Measurements from ENCODE around the gene ANO7.

ANO7 gene

DNA sequence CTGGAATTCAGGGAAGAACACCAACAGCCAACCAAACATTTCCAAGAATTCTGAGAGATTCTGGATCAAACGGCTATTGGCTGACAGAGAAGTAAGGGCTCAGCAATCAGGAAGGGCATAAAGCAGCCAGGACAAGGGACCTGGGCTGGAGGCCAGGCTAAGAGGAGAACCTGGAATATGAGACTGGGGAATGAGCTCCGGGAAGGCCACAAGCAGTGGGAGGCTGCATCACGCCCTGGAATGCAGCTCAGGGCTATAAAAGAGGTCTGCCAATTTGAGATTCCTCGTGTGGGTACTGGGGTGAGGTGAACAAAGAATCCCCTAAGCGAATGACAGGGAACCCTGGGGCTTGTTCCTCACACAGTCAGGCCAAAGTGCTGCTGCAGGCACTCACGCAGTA is 60.4 kb downstream of the ANO7 start:
- DNase-seq (ENCODE audit: low read depth in 2 of 2) = no peak
- no peak overlapping the region for H3K4me3 ChIP-seq (replicated peaks in 1 of 2; ENCODE audit: low read depth in 2 of 2, low read length in 2 of 2)
- TF ChIP-seq, protein P1, sequence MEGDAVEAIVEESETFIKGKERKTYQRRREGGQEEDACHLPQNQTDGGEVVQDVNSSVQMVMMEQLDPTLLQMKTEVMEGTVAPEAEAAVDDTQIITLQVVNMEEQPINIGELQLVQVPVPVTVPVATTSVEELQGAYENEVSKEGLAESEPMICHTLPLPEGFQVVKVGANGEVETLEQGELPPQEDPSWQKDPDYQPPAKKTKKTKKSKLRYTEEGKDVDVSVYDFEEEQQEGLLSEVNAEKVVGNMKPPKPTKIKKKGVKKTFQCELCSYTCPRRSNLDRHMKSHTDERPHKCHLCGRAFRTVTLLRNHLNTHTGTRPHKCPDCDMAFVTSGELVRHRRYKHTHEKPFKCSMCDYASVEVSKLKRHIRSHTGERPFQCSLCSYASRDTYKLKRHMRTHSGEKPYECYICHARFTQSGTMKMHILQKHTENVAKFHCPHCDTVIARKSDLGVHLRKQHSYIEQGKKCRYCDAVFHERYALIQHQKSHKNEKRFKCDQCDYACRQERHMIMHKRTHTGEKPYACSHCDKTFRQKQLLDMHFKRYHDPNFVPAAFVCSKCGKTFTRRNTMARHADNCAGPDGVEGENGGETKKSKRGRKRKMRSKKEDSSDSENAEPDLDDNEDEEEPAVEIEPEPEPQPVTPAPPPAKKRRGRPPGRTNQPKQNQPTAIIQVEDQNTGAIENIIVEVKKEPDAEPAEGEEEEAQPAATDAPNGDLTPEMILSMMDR (IDR thresholded peaks at IDR 0.05; ENCODE audit: low read depth, low read length) = no peak

DNA sequence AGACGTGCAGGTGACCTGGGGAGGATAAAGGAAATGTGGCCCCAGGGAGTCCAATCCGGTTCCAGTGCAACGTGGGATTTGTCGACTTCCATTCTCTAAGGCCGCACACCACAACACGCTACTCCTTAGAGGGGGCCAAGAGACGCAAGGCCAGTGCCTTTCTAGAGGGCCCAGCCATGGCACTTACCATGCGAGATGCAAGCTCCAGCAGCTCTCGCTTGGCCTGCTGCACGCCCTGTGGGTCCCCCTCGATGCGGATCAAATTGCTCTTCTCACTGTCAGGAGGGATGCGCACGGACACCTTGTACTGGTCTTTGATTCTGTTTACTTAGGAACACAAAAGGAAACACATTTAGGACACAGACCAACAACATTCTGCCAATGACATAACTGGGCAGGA is 61.2 kb downstream of the ANO7 start:
- DNase-seq (ENCODE audit: low read depth in 2 of 2) = no peak
- H3K4me3 ChIP-seq (replicated peaks in 1 of 2; ENCODE audit: low read depth in 2 of 2, low read length in 2 of 2) = no peak overlapping the region
- TF ChIP-seq, protein P1 (IDR thresholded peaks at IDR 0.05; ENCODE audit: low read depth, low read length) = no peak

DNA sequence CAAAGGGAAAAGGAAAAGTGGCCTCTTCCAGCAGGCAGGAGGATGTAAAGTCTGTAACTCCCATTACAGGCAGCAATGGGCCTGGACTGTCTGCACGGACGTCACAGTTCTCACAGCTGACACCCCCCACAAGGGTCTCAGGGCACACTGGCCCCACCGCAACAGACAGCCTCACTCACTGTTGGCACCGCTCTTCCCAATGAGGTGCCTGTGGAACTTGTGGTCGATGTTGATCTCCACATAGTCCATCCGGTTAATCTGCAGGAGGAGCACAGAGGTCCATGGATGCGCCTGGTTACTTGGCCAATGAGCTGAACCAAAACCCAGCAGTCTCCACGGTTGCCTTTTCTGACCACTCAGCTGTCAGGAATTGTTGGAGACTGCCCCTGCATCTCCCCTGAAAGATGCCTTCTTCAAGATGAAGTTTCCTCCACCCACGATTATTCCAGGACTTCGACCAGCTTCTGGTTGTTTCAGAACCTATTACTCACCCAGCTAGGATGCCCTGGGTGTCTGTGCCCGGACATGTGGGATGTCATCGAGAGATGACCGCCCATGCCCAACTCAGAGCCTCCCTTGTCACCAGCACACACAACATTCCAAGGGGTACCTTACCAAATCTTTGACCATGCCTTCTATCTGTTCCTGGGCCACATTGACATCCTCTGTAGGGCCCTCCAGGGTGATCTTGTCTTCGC is 64.5 kb downstream of the ANO7 start:
- TF ChIP-seq, protein P1 (IDR thresholded peaks at IDR 0.05; ENCODE audit: low read depth, low read length) = no peak

DNA sequence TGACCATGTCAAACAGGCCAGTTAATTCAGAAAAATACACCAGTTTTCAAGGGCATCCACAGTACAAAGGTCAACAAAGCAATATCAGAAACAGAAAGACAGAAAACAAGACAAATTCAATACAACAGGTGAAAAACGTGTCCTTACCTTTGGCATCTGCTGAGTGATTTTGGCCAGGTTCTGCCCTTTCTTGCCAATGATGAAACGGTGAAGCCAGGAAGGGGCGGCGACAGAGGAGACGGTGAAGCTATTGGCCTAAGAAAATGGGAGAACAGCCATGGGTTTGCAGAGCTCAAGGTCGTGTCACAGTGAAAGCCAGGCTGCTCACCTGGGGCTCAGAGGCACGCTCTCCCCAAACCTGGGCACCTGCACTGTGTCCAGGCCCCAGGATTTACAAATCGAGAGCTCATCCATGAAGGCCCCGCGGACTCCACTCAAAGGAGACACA is 66.5 kb downstream of the ANO7 start:
- TF ChIP-seq, protein P1 (IDR thresholded peaks at IDR 0.05; ENCODE audit: low read depth, low read length) = no peak
- no peak for DNase-seq (ENCODE audit: low read depth in 2 of 2)
- H3K4me3 ChIP-seq (replicated peaks in 1 of 2; ENCODE audit: low read depth in 2 of 2, low read length in 2 of 2) = no peak overlapping the region

More for the DNA sequence above, 64.5 kb downstream of the ANO7 start:
- DNase-seq (ENCODE audit: low read depth in 2 of 2) = no peak
- no peak overlapping the region for H3K4me3 ChIP-seq (replicated peaks in 1 of 2; ENCODE audit: low read depth in 2 of 2, low read length in 2 of 2)

DNA sequence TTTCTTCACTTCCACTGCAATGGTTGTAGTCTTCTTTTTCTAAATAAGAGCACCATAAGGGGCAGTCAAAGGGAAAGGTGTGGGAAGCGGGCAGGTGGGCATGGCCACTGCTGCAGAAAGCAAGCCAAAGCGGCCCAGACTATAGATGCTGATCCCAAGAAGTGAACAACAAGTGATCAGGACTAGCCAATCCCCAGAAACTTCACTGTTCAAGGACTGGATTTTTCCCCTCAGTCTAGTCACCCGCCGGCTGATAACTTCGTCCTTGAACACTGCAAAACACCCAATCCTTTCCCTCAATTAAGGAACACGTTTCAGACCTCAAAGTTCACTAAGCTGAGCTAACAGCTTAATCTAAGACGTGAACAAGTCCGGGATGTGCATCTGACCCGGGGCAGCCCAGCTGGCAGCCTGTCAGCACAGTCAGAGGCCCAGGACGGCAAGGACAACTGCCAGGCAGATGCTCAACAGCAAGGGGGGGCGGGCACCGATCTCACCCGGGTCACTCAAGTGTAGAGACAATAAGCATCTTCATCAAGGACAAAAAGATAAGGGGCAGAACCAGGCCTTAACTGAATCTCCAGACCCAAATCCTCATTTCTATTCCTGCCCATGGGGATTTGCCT is 67.2 kb downstream of the ANO7 start:
- TF ChIP-seq, protein P1 (IDR thresholded peaks at IDR 0.05; ENCODE audit: low read depth, low read length) = no peak
- DNase-seq (ENCODE audit: low read depth in 2 of 2) = no peak
- no peak overlapping the region for H3K4me3 ChIP-seq (replicated peaks in 1 of 2; ENCODE audit: low read depth in 2 of 2, low read length in 2 of 2)

DNA sequence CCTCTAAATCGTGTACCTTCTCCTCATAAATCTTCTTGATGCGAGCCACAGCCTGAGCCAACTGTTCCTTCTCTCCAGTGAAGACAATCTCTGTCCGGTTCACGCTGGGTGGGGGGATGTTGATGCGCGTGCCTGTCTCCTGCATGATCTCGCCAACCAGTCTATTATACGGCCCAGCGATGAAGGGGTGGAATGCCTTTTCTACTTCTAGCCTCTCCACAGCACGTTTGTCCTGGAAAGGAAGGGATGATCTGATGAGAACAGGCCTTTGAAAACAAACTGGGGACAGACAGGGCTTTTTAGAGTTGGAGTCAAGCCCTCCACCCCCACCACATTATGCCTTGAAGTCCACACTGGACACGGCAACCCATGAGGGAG is 67.7 kb downstream of the ANO7 start:
- no peak overlapping the region for H3K4me3 ChIP-seq (replicated peaks in 1 of 2; ENCODE audit: low read depth in 2 of 2, low read length in 2 of 2)
- TF ChIP-seq, protein P1 (IDR thresholded peaks at IDR 0.05; ENCODE audit: low read depth, low read length) = no peak
- no peak for DNase-seq (ENCODE audit: low read depth in 2 of 2)
